ENCODE data around the gene ISCU. TPM values are rescaled to one million over a fixed set of nuclear protein-coding genes. Genes with fewer than 3 reads are reported as not detected.
A peak's percentile ranks its signal among the peaks of the same experiment; 100 is the strongest.

Gene ISCU
- total and polyA plus RNA-seq, 9 of the 15 experiments (the other 6 are each of a cell fraction or from before 2014, with no cell fraction given): 15.9 to 92.5 (median 77.3) TPM

DNA sequence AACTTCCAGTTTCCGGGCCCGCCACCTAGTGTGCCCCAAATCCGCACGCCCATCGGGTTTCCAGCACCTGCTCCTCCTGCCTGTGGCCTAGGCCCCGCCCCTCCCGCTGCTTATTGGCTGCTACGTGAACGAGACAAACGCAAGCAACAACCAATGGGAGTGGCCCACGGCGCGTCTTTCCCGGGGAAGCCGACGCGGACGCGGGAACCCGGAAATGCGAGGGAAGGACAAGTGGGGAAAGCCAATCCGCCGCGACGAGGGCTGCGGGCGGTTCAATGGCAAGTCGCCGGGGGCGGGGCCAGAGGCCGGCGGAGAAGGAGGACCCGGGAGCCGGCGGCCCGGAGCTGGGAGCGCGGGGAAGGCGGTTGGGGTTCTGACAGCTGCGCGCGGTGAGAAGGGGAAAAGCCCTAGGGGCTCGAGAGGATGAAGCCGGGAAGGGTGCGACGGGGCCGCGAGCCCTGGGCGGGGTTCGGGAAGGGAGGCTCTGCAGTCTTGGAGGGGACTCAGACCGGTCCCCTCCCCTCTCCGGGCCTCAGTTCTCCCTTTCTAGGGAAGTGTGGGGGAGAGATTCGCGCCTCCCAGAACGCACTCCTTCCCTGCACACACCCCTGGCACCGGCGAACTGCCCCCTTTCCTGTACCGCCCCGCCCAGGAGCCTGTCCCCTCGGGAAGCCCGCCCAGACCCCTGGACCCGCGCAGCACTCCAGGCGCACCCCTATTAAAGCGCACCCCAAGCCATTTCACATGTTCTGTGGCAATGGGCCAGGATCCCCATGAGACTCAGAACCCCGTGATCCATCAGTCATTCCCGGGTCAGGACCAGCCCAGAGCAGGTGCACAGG, 47.2 kb upstream of the ISCU start, which contains the start of gene FICD (continued):
- TF ChIP-seq ARID3A (IDR thresholded peaks at IDR 0.05; ENCODE audit: borderline replicate concordance, low read depth, low read length) (no peak), NFYB (IDR thresholded peaks at IDR 0.05; ENCODE audit: extremely low read depth, insufficient read length) (peak; percentile 94), KAT8 (IDR thresholded peaks at IDR 0.05; ENCODE audit: low read depth) (no peak), HMGN3 (IDR thresholded peaks at IDR 0.05; ENCODE audit: borderline replicate concordance, extremely low read depth, insufficient read length, low read depth, low read length) (no peak), CAMTA2 (CRISPR knock-in tag; conservative IDR thresholded peaks at IDR 0.05) (no peak), ZBTB17 (CRISPR knock-in tag; IDR thresholded peaks at IDR 0.05) (no peak), UBTF (IDR thresholded peaks at IDR 0.05; ENCODE audit: borderline replicate concordance in 1 of 2, low read depth in 2 of 2, low read length in 2 of 2) (no peak), ELF1 (tag; IDR thresholded peaks at IDR 0.05) (peak; percentile 98), SMARCE1 (IDR thresholded peaks at IDR 0.05) (no peak), SP1 (CRISPR knock-in tag; IDR thresholded peaks at IDR 0.05) (peak; percentile 89)
- TF ChIP-seq, protein P1, sequence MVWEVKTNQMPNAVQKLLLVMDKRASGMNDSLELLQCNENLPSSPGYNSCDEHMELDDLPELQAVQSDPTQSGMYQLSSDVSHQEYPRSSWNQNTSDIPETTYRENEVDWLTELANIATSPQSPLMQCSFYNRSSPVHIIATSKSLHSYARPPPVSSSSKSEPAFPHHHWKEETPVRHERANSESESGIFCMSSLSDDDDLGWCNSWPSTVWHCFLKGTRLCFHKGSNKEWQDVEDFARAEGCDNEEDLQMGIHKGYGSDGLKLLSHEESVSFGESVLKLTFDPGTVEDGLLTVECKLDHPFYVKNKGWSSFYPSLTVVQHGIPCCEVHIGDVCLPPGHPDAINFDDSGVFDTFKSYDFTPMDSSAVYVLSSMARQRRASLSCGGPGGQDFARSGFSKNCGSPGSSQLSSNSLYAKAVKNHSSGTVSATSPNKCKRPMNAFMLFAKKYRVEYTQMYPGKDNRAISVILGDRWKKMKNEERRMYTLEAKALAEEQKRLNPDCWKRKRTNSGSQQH (CRISPR knock-in tag; IDR thresholded peaks at IDR 0.05): no peak
